SH-SY5Y (cell line): ENCODE measurements around the gene GGCX.

ENCODE experiments used
- GATA2 ChIP-seq: IDR thresholded peaks from 2 replicates; pipeline ENCODE4 v1.6.1; 2011; ENCODE audit warnings: mild to moderate bottlenecking, low read depth, low read length
- GATA3 ChIP-seq: IDR thresholded peaks from 2 replicates; pipeline ENCODE4 v1.6.1; 2011; ENCODE audit warnings: low read depth, mild to moderate bottlenecking, low read length, moderate library complexity

GRCh38 chr2:85503851-85504777, 57.2 kb downstream of the GGCX start:
- TF ChIP-seq GATA2 (no peak), GATA3 (no peak)
